GM18870 (cell line): ENCODE measurements around the gene CYLD.

Experiments
- ATAC-seq: cut with Tn5 transposase; IDR thresholded peaks from one replicate; pipeline ENCODE4 v1.9.1; 2021; ENCODE audit warnings: moderate library complexity; ENCODE audit not compliant: unreplicated experiment

Gene CYLD

GRCh38 chr16:50711040-50711439 is 30.8 kb upstream of the CYLD start:
- no peak for ATAC-seq

- ATAC-seq, result no peak
Measured at GRCh38 chr16:50711862-50712559, 29.9 kb upstream of the CYLD start.

- no peak for ATAC-seq
Measured at GRCh38 chr16:50712560-50712898, 29.4 kb upstream of the CYLD start.

- ATAC-seq, result no peak
Measured at GRCh38 chr16:50712956-50713355, 28.9 kb upstream of the CYLD start.

GRCh38 chr16:50717091-50717490 is 24.8 kb upstream of the CYLD start:
- no peak for ATAC-seq

GRCh38 chr16:50717494-50717893 is 24.4 kb upstream of the CYLD start:
- no peak for ATAC-seq

- ATAC-seq, result no peak
Measured at GRCh38 chr16:50718061-50718760, 23.7 kb upstream of the CYLD start.

GRCh38 chr16:50718761-50719400 is 23.0 kb upstream of the CYLD start:
- ATAC-seq, result no peak

GRCh38 chr16:50719401-50720337 is 22.2 kb upstream of the CYLD start:
- no peak for ATAC-seq

GRCh38 chr16:50721549-50722404 is 20.1 kb upstream of the CYLD start:
- no peak for ATAC-seq

- no peak for ATAC-seq
Measured at GRCh38 chr16:50722405-50722737, 19.5 kb upstream of the CYLD start.

- no peak for ATAC-seq
Measured at GRCh38 chr16:50722960-50723359, 18.9 kb upstream of the CYLD start.

- no peak for ATAC-seq
Measured at GRCh38 chr16:50724306-50724705, 17.6 kb upstream of the CYLD start.

GRCh38 chr16:50731130-50731988 is 10.5 kb upstream of the CYLD start:
- ATAC-seq, result no peak

- ATAC-seq, result no peak
Measured at GRCh38 chr16:50731989-50732832, 9.7 kb upstream of the CYLD start.

GRCh38 chr16:50733468-50733867 is 8.4 kb upstream of the CYLD start:
- ATAC-seq, result no peak

- ATAC-seq, result no peak
Measured at GRCh38 chr16:50735629-50736122, 6.2 kb upstream of the CYLD start.

- no peak for ATAC-seq
Measured at GRCh38 chr16:50736448-50736847, 5.4 kb upstream of the CYLD start.
